ENCODE measurements around the gene ADGRV1. TPM values are rescaled to one million over a fixed set of nuclear protein-coding genes. Genes with fewer than 3 reads are reported as not detected.

The ADGRV1 gene
- total RNA-seq, 1 donor, result 0.43 TPM

GRCh38 chr5:91098541-91098940, 539.9 kb downstream of the ADGRV1 start:
- H3K4me3 ChIP-seq (ENCODE audit: low read depth, low read length), result no peak overlapping the region
- TF ChIP-seq CTCF (IDR thresholded peaks at IDR 0.05; ENCODE audit: insufficient read depth, low read depth, low read length), result no peak
- no peak for DNase-seq (ENCODE audit: low read depth)

GRCh38 chr5:91101600-91102379, 543.2 kb downstream of the ADGRV1 start:
- peak; percentile 88 for TF ChIP-seq CTCF (IDR thresholded peaks at IDR 0.05; ENCODE audit: insufficient read depth, low read depth, low read length)
- DNase-seq (ENCODE audit: low read depth), result peak; percentile 82
- no peak overlapping the region for H3K4me3 ChIP-seq (ENCODE audit: low read depth, low read length)

- no peak overlapping the region for H3K4me3 ChIP-seq (ENCODE audit: low read depth, low read length)
- TF ChIP-seq CTCF (IDR thresholded peaks at IDR 0.05; ENCODE audit: insufficient read depth, low read depth, low read length), result no peak
- DNase-seq (ENCODE audit: low read depth), result no peak
Measured at GRCh38 chr5:91103353-91104061, 544.9 kb downstream of the ADGRV1 start.

- no peak for DNase-seq (ENCODE audit: low read depth)
- no peak for TF ChIP-seq CTCF (IDR thresholded peaks at IDR 0.05; ENCODE audit: insufficient read depth, low read depth, low read length)
- H3K4me3 ChIP-seq (ENCODE audit: low read depth, low read length), result no peak overlapping the region
Measured at GRCh38 chr5:91104062-91104448, 545.5 kb downstream of the ADGRV1 start.

- TF ChIP-seq CTCF (IDR thresholded peaks at IDR 0.05; ENCODE audit: insufficient read depth, low read depth, low read length), result no peak
- no peak overlapping the region for H3K4me3 ChIP-seq (ENCODE audit: low read depth, low read length)
- no peak for DNase-seq (ENCODE audit: low read depth)
Measured at GRCh38 chr5:91106842-91107511, 548.4 kb downstream of the ADGRV1 start.

GRCh38 chr5:91109634-91110033, 551.0 kb downstream of the ADGRV1 start:
- H3K4me3 ChIP-seq (ENCODE audit: low read depth, low read length), result no peak overlapping the region
- DNase-seq (ENCODE audit: low read depth), result peak; percentile 22
- TF ChIP-seq CTCF (IDR thresholded peaks at IDR 0.05; ENCODE audit: insufficient read depth, low read depth, low read length), result peak; percentile 29

Data from fibroblast of villous mesenchyme (primary cell).